Stimulated activated CD4-positive, alpha-beta T cell treated with anti-CD3 and anti-CD28 coated beads, Interleukin-2, amount 100 ng/mL, for 24 hours (primary cell): ENCODE measurements around the gene HIF1A.
"Not testable (repeated sequence)": the region's sequence is repeated elsewhere in the genome, so short reads cannot be mapped to it uniquely, and the experiment has no call there.

Source experiments
- DNase-seq, 2 donors: peaks; one replicate each; pipeline ENCODE4 v3.0.0-alpha.2; 2020

HIF1A gene

GRCh38 chr14:61750708-61751474, 55.6 kb downstream of the HIF1A start:
- DNase-seq: peak; percentile 78 to 87

- no peak for DNase-seq
Measured at GRCh38 chr14:61751475-61751989, 56.2 kb downstream of the HIF1A start.

GRCh38 chr14:61752626-61753025, 57.3 kb downstream of the HIF1A start:
- DNase-seq: no peak

- no peak for DNase-seq
Measured at GRCh38 chr14:61753631-61754030, 58.3 kb downstream of the HIF1A start.

- DNase-seq: no peak
Measured at GRCh38 chr14:61754627-61755381, 59.5 kb downstream of the HIF1A start.

GRCh38 chr14:61755382-61755742, 60.0 kb downstream of the HIF1A start:
- not testable (repeated sequence) for DNase-seq

GRCh38 chr14:61756135-61756534, 60.8 kb downstream of the HIF1A start:
- DNase-seq: no peak

- DNase-seq: no peak
Measured at GRCh38 chr14:61759878-61760277, 64.6 kb downstream of the HIF1A start.

- no peak for DNase-seq
Measured at GRCh38 chr14:61761557-61761956, 66.2 kb downstream of the HIF1A start.

- DNase-seq: peak; percentile 98
Measured at GRCh38 chr14:61761959-61762786, 66.9 kb downstream of the HIF1A start, which contains the start of gene SNAPC1. Gene SNAPC1 (plus strand): TSS chr14:61762420. CDS start chr14:61762461, 41 bp downstream.

- DNase-seq: no peak
Measured at GRCh38 chr14:61764342-61765122, 69.2 kb downstream of the HIF1A start.

GRCh38 chr14:61765225-61765943, 70.1 kb downstream of the HIF1A start:
- no peak for DNase-seq

GRCh38 chr14:61766151-61766550, 70.8 kb downstream of the HIF1A start:
- DNase-seq: no peak

- DNase-seq: no peak
Measured at GRCh38 chr14:61768240-61768639, 72.9 kb downstream of the HIF1A start.

GRCh38 chr14:61769893-61770292, 74.6 kb downstream of the HIF1A start:
- DNase-seq: no peak

GRCh38 chr14:61774861-61775260, 79.5 kb downstream of the HIF1A start:
- DNase-seq: no peak

- no peak for DNase-seq
Measured at GRCh38 chr14:61780125-61780524, 84.8 kb downstream of the HIF1A start.

GRCh38 chr14:61797309-61797708, 102.0 kb downstream of the HIF1A start:
- no peak for DNase-seq
